HK-2 (cell line): Measurements from ENCODE around the gene IL1B.
"Not testable (repeated sequence)": the region's sequence is repeated elsewhere in the genome, so short reads cannot be mapped to it uniquely, and the experiment has no call there.

Experiments used
- DNase-seq: peaks from one replicate; pipeline ENCODE4 v3.0.0-alpha.2; 2018; ENCODE audit not compliant: unreplicated experiment

The IL1B gene

DNA sequence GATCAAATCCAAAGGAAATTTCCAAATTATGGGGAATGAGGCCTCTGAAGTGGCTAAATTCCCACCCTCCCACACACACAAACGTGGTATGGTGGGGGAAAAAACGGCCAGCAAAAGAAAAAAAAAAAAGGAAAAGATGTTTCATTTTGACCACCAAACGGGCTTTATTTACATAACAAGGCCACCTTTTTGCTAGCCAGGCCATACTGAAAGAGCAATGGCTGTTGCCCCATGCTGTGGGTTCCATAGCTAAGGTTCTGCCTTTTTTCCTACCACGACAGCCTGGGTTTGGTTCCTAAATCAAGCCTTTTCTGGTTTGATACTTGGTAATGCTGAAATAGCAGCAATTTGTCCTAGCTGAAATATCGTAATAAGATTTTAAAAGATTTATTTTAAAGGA is 14.0 kb upstream of the IL1B start:
- DNase-seq, result no peak

DNA sequence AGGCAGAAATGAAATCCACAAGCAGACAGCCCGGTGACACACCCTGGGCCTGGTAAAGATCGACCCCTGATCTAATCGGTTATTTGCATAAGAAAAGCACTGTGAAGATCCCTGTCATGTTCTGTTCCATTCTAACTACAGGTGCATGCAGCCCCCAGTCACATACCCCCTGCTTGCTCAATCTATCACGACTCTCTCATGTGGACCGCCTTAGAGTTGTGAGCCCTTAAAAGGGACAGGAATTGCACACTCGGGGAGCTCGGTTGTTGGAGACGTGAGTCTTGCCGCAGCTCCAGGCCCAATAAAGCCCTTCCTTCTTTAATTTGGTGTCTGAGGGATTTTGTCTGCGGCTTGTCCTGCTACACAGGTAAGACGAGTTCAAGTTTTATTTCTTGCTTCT is 13.4 kb upstream of the IL1B start:
- no peak for DNase-seq

DNA sequence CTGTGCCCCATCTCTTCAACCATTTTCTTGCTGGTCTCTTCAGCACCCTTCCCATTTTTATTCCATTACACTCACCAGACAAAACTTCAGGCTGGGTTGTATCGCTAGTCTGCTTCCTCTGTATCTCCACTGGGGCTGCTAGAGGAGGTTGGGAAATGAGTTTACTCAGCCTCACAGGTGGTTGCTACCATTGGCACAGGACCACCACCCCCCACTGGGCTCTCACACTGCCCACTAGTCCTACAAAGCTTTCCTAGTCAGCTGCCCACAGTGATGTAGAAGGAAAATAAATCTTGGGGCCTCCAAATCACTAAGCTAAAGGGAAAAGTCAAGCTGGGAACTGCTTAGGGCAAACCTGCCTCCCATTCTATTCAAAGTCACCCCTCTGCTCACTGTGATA is 12.3 kb upstream of the IL1B start:
- no peak for DNase-seq

DNA sequence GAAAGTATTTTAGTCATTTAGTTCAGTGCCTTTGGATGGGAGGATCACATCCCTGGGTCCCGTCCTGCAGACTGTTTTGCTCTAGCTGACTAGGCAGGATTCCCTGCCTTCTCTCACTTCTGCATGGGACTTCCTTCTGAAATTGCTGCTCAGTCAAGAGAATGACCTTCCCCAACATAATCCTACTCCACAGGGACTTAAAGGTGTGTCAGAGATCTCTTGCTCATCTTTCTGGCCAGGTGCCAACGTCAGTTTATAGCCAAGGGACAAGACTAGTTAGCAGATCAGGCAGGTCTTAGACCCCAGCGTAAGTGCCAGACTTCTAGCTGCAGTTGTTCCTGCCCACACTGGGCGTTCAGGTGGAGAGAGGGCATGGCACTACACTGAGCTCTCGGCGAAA is 9.5 kb upstream of the IL1B start:
- DNase-seq, result no peak

DNA sequence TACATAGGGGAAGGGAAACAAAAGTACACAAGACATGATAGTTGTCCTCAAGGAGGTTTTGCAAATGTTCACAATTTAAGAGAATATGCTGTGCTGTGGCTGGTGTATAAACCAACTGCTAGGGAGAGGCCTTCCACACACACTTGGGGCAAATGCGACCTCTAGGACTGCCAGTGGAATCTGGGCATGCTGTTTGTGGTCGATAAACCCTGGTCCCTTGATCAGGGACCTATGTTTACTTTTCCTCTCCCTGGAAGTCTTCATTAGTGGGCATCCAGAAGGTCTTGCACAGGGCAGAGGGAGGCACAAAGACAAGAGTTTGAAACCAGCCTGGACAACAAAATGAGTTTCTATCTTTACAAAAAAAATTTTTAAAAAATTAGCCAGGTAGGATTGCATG is 7.3 kb upstream of the IL1B start:
- no peak for DNase-seq

DNA sequence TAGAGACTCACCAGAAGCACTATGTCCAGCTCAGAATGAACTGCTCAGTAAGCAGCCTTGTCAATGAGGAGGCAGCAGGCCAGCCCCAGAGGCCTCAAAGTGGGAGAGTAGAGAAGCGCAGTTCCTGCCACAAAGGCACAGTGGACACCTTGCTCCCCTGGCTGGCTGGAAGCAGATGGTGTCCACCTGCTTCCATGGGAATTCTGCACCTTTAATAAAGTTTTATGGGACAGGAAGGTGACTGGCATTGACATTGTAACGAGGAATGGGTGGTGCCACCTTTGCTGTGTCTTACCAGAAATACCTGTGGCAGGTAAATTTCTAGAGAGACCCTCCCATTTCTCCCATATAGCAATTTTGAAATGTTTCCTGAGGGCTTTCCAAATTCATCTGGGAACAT is 6.7 kb upstream of the IL1B start:
- DNase-seq, result no peak

DNA sequence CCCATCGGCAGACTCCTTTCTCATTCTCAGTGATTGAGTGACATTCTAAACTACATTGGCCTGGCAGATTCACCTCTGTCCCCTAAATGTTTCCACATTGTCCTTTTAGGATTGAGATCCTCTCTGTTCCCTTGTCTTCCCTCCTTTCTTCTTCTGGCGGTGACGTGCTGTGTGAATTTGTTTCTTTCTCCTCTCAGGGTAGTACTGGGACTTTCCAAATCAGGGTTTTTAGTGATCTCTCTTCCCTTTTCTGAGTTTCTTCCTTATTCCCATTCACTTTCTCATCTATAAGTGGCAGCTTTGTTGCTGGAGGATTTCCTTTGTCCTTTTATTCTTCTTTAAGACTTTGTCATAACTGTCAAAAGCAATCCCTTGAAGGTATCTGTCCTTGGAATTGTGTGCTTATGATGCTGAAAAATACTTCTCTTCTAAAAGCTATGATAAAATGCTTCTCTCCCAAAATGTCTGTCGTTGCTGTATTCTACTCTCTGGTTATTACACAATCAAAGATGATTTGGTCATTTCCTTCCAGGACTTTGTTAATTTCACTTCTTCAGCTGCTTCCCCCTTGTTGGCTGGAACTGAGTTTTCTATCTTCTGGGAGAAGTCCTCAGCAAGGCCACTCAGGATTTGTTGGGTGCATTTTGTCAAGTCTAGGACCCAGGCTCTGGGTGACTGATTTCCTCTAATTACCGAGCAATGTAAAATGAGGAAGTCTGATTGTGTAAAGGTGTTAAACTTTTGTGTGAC is 4.9 kb upstream of the IL1B start:
- DNase-seq, result no peak

DNA sequence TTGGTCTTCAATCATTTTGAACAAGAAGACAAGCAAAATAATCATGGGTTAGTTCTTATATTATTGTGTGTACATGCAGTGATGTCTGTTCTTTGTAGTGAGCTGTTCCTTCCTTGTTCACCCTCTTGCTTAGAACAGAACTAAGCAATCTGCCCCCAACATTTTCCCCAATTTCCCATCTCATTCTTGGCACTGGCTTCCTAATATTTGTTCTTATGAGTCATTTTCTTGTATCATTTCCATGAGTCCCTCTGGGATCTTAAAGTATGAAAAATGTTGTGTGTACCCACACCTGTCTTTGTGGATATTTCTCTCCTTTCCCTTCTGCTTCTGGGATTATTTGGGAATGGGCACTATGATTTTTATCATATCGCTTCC is 3.5 kb upstream of the IL1B start:
- DNase-seq, result no peak

DNA sequence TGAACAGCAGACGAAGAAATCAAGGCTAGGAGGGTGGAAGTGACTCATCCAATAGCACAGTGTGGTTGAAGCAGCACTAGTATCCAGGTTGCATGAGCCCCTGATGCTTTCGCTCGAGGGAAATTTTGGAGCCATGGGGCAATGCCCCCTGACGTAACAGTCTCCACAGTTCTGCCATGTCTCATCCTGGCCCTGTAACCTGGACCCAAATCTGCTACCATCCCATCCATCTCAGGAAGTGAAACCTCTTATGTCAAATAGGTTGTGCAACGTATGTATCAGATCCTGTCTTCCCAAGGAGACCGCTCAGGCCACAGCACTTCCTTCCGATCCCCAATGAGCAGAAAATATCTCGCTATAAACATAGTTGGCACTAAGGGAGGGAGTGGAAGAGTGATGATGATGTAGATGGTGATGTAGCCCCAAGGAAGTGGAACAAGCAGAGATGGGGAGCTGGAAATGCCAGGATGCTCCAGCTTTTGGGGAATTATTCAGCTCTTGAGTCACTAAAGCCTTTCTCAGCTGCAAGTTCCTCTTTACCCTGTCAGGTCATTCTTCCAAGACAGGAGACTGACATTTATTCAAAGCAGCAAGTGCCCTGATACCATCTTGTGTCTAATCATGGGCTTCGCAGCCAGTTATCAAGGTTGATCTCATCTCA is 3.0 kb upstream of the IL1B start:
- no peak for DNase-seq

DNA sequence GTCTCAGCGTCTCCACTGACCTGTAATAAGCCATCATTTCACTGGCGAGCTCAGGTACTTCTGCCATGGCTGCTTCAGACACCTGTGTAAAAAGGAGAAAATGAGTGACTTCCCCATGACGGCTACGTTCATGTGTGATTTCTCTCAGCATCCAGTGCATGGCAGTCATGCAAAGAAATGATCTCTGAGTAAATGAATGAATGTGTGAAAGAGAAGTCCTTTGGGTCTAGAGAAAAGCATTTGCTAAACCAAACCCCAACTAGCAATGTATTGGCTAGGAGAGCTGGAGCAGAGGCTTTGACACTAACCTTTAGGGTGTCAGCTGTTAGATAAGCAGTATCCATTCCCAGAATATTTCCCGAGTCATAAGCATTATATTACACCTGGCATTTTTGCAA is 417 bp downstream of the IL1B start:
- DNase-seq, result no peak

DNA sequence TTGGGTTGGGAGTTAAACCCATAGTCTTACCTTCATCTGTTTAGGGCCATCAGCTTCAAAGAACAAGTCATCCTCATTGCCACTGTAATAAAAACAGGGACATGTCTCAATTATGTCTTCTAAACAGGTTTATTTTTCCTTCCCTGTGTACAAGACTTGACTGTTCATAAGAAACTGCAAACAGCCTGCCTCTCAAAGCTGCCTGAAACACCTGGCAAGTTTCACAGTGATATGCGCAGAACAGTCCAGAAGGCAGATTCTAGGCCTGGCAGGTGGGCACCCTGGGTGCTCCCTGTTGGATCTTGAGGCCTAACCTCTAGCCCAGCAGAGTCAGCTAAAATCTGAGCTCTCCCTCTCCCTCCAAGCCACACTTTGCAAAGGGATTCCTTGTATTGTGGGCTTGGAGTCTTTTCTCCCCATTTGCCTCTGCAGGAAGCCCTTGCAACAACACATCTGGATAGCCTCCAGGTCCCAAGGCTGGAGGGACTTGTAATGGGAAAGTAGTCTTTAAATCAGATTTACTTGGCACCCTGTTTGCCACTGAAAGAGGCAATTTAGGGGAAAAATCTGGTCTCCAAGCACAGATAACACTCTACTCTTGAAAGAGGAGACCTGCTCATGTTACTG is 930 bp downstream of the IL1B start:
- no peak for DNase-seq

DNA sequence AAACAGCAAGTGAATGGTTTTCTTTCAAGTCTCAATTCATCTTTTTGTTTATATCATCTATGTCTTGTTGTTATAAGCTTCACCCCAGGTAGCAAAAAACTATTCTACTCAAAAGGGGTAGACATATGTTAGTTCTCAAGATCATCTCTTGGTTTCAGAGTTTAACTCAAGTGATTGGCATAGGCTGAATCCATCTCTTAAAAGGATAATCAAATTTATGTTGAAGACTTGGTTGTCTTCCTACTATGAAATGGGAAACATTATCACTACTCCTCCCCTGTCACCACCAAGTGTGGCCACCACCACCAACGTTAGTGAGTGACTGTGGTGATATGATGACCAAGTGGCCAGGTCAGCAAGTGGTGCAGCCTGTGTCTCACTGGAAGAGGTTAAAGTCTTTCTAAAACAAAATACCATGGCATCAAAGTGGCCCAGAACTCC is 1.5 kb downstream of the IL1B start:
- no peak for DNase-seq

DNA sequence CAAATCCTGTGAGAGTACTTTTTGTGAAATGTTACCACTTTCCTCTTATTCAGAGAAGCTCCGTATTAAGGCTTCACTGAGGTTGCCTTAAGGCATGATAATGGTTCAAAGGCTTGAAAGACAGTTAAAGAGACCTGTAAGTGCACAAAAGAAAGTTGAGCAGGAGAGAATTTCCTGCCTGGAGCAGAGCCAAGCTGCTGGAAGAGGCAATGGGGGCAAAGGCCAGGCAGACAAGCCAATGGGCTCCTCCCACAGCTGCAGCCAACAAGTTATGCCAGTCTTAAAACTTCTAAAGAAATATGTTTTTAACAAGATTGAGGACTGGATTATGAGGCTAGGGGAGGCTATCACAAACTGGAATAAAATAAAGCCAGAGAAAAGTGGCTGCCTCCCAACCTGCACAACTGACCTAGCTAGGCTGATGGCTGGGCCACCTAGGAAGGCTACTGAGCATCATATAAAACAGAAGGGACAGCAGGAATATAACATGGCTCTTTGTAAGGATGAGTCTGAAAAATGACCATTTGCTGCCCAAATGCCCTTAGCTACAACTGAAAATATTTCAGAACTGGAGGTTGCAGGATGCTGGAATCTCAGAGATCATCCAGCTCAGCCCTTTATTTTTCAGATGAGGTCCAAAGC is 2.1 kb downstream of the IL1B start:
- no peak for DNase-seq

DNA sequence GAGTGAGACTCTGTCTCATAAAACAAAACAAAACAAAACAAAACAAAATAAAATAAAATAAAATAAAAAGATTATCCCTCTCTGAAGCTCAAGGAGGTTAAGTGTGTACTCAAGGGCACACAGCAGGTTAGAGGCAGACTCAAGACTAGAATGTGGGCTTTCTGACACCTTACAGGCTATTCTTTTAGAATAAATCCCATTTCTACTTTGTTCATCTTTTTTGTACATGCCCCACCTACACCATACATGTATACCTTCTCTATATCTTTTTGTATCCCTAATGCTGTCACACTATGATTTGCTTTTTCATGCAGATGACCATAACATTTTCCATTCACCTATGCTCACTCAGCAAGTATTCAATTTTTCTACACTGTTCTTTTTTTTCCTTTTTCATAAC is 2.6 kb downstream of the IL1B start:
- no peak for DNase-seq

DNA sequence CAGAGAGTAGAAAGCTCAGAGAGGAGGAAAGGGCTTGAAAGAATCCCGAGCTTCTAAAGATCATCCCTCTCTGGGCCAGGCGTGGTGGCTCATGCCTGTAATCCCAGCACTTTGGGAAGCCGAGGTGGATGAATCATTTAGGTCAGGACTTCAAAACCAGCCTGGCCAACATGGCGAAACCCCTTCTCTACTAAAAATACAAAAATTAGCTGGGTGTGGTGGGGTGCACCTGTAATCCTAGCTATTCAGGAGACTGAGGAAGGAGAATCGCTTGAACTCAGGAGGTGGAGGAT is 3.0 kb downstream of the IL1B start:
- not testable (repeated sequence) for DNase-seq

DNA sequence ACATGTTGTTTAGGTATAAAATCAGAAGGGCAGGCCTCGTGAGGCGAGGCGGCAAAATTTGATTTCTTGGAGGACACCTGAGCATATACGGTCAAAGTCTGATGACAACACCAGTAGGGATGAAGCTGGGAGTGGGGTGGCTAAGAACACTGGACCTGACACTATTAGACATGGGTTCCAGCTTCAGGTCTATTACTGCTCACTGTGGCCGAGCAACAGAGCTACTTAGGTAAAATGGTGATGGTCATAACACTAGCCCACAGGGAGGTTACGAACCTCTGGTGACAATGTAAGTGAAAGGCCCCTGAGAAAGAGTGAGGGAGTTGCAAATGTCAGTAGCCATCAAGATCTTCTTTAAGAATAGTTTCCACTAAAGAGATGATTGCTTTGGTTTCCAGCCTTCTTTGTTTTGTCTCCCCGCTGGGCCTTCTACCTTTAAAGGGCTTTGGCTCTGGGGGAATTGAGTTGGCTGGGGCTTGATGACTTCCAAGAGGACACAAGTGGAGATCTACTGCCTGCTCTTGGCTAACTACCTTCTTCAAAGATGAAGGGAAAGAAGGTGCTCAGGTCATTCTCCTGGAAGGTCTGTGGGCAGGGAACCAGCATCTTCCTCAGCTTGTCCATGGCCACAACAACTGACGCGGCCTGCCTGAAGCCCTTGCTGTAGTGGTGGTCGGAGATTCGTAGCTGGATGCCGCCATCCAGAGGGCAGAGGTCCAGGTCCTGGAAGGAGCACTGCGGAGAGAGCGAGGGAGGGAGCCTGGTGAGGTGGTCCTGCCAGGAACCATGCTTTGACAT is 3.5 kb downstream of the IL1B start:
- DNase-seq, result no peak

DNA sequence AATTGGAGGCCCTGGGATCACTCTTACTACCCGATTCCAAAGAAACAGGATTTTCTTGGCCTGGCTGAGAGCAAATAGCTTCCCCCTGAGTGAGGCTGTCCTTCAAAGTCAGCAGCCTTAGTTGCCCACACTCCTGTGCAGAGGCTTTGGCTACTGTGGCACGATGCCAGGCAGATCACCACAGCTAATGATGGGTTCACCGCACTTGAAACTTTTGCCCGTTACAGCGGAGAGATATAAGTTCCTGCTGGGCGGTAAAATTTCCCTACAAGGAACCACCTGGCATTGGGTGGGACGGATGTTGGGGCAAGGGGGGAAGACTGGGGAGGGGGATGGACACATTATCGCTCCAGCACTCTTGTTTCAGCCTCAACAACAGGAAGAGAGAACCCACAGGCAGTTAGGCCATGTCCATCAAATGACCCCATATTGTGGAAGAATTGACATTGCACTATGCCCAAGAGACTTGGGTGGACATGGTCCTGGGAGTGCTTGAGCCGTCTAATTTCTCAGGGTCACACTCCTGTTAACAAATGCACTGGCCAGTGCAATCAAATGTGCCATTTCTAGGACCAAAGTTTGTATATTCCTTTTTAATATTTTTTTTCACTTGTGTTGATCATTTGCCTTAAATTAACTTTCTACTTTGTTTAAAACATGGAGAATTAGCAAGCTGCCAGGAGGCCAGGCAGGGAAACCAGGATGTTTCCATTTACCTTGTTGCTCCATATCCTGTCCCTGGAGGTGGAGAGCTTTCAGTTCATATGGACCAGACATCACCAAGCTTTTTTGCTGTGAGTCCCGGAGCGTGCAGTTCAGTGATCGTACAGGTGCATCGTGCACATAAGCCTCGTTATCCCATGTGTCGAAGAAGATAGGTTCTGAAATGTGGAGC is 4.4 kb downstream of the IL1B start:
- DNase-seq, result no peak

DNA sequence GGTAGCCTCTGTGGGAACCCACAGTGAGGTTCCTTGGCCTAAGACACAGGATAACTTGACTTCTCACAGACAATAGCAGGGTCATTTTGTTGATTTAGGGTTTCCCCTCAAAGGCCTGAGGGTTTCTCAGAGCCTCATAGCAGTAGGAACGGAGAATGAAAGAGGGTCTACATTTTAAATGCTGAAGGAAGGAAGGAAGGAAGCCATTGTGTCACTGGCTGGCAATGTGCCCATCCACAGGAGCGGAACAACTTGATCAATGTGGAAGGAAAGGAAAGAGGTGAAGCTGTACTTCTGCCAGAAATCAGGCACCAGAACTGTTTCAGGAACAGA is 5.1 kb downstream of the IL1B start:
- no peak for DNase-seq

DNA sequence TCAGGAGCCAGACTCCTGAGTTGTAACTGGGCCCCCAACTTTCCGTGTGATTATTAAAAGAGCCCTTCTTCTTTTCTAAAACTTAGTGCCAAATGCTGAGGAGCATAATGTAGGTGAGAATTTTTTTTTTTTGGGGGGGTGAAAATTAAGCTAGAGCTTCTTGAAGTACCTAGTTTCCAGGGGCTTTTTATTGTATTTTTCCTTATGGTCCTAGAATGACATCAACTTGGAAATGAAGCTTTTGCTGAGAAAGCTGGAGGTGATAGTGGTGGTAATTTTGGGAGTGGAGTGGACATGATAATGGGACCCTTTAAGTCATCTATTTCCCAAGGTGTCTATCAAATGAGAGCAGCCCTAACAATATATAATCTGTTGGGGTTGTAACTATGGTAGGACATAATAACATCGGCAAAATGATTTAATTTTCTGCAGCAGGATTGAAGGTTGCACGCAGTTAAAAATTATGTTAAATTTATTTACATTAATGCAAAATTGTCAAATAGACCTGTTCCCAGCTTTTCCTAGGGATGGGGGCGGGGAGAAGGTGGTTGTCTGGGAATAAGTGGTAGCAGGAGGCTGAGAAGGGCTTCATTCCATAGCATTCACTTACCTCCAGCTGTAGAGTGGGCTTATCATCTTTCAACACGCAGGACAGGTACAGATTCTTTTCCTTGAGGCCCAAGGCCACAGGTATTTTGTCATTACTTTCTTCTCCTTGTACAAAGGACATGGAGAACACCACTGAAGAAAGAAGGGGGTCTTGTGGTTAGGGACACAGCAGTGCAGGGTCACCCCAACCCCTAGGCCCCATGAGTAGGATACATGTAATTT is 5.7 kb downstream of the IL1B start:
- no peak for DNase-seq

DNA sequence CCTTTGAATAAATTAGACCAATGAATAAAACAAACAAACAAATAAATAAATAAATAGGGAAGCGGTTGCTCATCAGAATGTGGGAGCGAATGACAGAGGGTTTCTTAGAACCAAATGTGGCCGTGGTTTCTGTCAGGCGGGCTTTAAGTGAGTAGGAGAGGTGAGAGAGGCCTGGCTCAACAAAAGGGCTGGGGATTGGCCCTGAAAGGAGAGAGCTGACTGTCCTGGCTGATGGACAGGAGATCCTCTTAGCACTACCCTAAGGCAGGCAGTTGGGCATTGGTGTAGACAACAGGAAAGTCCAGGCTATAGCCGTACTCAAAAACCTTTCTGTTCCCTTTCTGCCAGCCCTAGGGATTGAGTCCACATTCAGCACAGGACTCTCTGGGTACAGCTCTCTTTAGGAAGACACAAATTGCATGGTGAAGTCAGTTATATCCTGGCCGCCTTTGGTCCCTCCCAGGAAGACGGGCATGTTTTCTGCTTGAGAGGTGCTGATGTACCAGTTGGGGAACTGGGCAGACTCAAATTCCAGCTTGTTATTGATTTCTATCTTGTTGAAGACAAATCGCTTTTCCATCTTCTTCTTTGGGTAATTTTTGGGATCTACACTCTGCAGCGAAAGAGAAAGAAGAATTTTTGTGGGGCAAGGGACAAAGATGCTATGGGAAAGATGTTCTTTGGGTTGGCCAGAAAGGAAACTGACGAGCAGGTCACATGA is 6.5 kb downstream of the IL1B start:
- no peak for DNase-seq
